Activated CD4-positive, alpha-beta T cell treated with anti-CD3 and anti-CD28 coated beads, Interleukin-2, amount 50 U/mL, for 48 hours (primary cell): Measurements from ENCODE around the gene DLG1.
"Not testable (repeated sequence)": the region's sequence is repeated elsewhere in the genome, so short reads cannot be mapped to it uniquely, and the experiment has no call there.

Experiments used
- DNase-seq, 2 experiments: peaks; one replicate each; pipeline ENCODE4 v3.0.0-alpha.2; 2020

DLG1 gene

DNA sequence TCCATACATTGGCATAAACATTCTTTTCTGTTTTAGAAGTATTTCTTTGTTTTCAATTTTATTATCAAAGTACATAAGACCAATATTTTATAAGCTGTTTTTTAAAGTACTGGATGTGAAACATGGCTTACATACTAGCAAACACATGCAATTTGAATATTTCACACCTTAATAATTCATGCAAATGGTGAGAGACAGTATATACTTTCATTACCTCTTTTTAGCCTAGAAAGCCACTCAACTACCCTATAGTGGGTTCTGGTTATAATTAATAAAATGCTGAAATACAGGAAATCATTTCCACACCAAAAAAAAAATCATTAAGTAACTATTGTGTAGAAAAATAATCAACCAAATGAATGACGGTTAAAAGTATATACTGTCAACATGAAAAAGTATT is 230.3 kb downstream of the DLG1 start:
- no peak for DNase-seq

DNA sequence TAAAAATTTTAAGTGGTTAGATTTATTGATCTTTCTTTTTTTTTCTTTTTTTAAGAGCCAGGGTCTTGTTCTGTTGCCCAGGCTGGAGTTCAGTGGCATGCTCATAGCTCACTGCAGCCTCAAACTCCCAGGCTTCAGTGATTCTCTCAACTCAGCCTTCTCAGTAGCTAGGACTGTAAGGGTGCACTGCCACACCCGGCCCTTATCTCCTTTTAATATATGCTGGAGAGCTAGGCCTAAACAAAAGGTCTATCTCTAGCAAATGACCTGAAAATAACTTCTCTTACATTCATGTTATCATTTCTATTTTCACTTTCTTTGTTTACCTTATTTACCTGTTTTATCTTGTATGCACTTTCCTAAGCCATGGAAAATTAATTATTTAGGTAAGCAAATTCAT is 233.6 kb downstream of the DLG1 start:
- DNase-seq, result no peak

DNA sequence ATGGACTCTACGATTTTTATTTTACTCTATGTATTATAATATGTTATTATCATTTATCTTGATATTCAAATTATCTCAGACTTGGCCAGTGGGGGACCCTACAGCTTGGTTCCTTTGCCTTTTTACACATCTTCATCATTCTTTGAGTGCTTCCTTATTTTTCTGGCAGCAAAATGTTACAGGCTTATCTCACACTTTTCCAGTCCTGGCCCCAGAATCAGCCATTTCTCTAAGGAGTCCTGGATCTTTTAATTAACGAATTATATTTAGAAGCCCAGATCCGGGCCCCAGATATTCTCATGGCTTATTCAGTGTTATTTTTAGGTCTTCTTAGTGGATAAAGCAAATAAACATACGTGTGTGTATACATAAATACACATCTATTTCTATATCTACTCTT is 236.0 kb downstream of the DLG1 start:
- DNase-seq, result no peak

DNA sequence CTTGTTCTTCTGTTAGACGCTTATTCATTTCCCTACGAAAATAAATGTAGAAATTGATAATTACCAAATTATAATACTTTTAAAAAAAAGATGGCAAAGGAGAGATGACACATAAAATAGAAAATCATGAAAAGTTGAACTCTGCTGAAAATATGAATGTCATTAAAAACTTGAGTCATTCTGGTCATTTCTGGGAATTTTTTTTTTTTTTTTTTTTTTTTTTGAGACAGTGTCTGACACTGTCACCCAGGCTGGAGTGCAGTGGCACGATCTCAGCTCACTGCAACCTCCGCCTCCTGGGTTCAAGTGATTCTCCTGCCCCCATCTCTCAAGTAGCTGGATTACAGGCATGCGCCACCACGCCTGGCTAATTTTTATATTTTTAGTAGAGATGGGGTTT is 246.8 kb downstream of the DLG1 start:
- DNase-seq, result not testable (repeated sequence)

DNA sequence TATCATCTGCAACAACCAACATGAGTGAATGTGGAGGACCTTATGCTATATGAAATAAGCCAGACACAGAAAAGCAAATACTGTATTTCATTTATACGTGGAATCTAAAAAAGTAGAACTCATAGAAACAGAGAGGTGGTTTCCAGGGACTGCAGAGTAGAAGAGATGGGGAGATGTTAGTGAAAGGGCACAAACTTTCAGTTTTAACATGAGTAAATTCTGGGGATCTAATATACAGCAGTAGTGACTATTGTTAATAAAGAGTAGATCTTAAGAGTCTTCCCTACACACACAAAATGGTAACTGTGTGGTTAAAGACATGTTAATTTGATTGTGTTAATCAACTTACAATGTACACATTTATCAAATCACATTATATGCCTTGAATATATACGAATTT is 247.9 kb downstream of the DLG1 start:
- DNase-seq, result no peak

DNA sequence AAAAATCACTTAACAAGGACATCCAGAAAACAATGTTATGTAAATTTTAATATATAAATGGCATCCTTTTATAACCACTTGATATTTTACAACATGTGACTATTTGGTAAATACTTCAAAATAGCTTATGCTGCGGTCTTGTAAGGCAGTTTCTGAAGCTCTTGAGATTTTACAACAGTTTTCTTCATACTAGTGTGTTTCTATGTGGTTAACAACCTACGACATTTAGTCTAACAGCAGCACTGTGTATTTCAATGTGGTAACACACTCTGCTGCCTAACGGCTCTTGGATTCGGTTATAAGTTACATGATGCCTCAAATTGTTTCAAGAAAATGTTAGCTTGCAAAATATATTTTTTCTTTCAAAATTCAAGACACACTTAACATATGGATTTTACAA is 255.9 kb downstream of the DLG1 start:
- no peak for DNase-seq

DNA sequence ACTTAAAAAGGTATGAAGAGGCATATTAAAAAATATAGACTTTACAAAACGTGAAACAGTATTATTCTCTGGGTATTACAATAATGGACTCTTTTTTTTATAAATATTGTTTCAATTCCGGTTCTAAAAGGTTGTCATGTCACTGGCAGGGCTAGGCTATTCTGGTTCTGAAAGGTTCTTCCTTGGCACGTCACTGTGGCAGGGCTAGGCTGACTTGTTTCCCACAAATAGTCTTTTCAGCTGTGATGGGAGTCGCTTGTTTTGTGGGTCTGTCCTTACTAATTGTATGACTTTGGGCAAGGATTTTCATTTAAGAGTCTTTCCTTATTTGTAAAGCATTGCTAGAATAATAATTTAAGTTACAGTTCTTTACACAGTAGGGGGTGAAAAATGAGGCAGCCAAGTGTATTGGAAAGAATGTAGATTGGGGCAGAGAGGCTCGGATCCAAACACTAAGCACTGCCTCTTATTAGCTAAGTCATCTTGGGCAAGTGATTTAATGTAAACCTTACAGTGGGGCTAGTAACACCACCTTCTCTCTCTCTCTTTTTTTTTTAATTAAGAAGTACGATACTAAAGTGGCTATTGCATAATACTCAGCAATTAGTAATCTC is 256.4 kb downstream of the DLG1 start:
- no peak for DNase-seq

DNA sequence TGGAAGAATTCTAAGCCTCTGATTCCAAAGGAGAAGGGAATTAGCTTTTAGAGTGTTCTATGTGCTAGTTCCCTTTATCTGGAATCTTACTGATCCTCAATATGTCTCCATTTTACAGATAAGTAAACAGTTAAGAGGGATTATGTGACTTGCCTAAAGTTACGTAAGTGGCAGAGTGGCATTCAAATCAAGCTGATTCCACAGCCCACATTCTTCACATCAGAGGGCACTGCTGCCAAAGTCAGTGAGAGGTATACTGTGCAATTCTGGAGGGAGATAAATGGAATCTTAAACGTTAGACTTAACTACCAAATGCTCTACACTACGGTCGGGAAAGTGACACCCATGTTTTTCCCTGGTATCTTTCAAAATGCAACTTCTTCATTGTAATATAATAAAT is 257.8 kb downstream of the DLG1 start:
- DNase-seq, result no peak

DNA sequence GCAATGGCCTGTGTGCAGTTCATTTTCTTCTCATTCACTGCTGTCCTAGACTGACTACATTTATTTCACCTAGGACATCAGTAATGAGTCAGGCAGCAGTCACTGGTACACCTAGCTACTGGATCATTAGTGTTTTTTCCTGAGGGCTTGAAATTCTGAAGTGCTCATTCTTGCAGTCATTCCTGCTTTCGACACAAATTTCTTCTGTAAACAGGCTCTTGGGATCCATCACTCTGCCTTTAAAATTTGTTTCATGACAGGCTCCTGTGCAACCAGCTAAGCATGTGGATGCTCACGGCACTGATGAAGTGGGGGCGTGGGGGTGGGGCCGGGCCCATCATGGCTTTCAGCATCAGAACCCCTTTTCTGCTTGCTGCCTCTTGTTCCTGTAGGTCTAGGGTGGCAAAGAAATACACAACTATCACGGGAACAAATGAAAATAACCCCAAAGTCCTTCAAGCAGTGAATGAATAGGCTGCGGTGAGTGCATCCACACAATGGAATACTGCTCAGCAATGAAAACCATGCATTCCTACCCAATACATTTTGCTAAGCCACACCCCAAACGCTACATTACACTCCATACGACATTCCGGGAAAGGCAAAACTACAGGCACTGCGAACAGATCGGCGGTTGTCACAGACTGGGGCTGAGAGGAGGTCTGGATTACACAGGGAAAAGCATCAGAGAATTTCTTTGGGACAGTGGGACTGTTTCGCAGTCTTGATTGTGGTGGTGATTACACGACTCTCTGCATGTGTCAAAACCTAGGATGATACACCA is 259.5 kb downstream of the DLG1 start:
- no peak for DNase-seq

DNA sequence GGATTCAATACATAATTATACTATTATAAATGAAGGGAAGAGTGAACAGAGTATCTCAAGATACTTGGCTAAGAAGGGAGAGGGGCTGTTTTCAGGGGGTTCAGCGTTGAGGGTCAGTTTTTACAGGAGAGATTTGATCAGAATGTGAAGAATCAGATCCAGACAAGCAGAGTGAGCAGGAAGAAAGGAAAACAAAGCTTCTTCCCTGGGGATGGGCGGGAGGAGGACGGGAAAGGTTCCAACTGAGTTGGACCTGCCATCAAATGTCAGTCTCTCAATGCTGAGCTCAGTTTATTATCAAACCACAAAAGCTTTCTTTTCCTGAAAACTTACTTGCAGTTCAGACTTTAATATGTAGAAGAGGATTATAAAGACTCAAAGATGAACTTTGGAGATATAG is 262.8 kb downstream of the DLG1 start:
- no peak for DNase-seq

DNA sequence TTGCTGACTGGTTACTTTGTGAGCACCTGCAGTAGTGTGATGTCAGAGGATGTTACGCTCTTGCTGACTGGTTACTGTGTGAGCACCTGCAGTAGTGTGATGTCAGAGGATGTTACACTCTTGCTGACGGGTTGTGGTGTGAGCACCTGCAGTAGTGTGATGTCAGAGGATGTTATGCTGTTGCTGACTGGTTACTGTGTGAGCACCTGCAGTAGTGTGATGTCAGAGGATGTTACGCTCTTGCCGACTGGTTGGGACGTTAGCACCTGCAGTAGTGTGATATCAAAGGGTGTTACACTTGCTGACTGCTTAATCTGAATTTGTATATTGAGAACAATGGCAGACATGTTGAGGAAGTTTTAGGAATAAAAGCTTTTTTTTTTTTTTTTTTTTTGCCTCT is 263.6 kb downstream of the DLG1 start:
- not testable (repeated sequence) for DNase-seq

DNA sequence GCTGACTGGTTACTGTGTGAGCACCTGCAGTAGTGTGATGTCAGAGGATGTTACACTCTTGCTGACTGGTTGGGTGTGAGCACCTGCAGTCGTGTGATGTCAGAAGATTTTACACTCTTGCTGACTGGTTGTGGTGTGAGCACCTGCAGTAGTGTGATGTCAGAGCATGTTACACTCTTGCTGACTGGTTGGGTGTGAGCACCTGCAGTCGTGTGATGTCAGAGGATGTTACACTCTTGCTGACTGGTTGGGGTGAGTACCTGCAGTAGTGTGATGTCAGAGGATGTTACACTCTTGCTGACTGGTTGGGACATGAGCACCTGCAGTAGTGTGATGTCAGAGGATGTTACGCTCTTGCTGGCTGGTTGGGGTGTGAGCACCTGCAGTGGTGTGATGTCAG is 264.6 kb downstream of the DLG1 start:
- DNase-seq, result not testable (repeated sequence)

DNA sequence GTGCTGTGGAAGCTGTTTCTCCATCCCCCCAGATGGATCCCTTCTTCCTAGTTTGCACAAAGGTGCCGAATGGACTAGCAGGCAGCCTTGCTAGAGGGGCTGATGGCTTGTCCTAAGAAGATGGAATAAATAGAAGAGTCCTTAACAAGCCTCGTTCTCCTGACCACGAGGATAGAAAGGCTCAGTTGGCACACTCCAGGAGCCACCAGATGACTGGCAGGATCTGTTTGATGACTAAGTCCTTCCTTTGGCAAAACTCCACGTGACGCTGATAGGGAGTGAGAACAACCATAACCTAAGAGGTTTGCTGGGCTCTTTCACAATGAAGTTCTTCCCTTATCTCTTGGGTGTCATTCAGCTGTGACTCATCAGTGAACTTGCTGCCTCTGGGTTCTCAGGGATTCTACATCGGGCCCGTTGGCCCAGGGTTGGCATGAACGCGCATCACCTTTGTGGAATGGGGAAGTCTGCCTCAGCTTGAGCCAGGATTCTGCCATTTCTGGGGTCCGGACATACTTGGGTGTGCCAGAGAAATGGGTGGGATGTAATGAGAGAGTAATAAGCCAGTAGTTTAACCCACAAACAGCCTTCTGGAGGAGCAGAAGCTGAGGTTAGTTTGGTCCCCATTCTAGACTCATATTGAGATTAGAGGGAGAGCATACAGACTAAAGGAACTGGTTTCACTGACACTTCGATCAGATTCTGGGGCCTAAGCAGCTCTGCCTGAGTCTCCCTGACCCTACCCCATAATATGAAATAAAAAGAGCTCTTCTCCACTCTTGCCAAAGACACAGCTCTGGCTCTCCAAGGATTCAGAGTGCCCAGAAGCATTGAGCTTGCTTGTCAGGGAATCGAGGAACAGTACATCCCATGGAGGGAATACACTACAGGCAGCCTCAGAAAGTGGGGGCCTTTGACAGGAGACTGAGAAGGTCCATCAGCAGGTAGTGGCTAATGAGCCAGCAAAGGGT is 266.8 kb downstream of the DLG1 start:
- peak; percentile 40 to 65 for DNase-seq

DNA sequence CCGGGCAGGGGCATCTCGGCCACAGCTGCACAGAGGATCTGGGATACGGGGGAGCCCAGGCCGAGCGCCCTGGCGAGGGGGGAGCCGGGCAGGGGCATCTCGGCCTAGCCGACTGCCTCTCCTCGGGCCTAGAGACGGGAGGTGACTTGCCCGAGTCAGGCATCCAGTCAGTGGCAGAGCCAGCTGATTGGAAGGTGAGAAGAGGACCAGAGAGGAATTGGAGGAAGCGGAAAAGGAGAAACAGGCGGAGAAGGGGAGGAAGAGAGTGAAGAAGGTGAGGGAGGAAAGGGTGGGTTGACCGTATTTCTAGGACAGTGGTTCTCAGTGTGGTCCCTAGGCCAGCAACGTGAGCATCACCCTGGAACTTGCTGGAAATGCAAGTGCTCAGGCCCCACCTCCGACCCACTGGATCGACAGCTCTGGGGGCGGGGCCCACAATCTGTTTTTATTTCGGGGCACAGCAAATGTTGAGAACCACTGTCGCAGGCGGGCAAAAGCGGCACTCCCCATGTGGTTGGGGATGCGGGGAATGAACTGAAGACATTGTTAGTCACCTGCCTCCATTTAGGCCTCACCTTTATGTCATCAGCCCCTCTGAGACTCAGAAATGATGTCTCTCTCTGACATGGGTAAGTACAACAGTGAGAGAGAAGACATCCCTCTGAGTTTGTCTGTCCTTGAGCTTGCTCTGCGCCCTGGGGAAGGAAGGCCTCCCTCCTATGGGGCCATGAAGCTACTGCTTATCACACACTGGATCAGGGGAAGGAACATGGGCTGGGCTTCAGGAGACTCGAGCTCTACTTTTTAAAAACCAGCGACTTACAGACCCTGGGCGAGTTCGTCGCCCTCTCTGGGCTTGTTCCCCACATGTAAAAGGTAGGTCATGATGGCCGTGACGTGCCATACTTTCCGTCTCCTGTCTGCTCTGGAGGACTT is 267.8 kb downstream of the DLG1 start:
- no peak for DNase-seq

DNA sequence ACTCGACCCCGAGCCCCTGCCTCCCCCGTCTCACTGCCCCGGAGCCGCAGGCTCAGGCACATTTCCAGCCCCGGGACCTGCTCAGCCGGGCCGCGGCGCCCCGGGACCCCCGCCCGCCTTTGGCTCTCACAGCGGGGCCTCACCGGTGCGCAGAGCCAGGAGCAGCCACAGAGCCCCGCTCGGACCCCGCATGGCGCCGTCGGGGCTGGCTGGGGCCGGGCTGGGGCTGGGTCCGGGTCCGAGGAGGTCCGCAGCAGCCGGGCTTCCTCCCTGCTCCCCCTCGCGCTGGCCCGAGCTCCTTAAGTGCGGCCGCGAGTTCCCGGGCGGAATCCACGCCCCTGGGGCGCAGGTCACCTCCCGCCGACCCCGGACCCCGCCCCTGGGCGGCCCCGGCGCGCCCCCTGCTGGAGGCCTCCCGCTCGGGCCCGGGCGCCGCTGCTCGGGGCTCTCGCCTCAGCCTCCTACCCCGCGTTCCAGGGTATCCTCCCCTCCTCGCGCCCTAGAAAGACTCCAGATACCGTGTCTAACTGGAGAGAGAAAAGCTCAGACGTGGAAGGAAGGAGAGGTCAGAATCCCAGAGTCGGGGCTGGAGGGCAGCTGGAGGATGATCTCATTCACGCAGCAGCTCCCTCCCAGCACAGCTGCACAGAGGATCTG is 268.8 kb downstream of the DLG1 start, which contains the start of gene MELTF:
Gene MELTF (minus strand): TSS at position 307 of the 657 bp plus-strand sequence. CDS start 115 bp downstream, at position 192.
- peak; percentile 78 to 80 for DNase-seq

DNA sequence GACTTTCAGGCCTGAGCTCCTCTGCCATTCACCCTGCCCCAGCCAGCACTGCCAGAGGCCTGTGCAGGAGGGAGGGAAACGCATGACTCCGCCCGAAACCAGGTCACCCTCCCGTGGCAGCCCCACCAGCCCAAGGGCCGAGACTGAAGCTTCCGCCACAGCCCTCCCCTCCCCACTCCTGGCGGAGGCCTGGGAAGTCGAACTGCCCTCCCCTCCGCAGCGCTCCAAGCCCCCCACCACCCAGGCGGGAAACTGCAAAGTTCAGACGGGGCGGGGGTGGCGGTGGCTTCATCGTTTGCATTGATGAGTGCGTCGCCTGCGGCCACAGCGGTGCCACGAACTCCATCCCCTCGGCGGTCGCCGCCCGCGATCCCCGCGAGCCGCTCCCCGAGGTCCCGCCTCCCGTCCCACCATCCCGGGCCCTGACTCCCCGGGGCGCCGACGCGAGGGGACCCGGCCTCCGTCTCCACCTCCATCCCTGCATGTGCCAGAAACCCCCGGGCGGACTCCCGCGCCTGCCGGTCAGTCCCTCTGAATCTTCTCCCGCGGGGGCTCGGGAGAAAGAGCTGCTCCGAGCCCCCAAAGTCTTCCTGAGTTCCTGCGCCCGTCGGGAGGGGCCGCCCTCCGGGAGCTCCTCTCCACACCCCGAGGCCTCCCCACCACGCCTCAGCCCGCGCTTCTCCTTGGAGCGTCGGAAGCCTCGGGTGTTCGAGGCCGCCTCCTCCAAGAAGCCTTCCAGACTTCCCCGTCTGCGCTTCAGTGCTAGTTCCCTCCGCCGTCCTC is 269.5 kb downstream of the DLG1 start:
- peak; percentile 19 to 37 for DNase-seq

DNA sequence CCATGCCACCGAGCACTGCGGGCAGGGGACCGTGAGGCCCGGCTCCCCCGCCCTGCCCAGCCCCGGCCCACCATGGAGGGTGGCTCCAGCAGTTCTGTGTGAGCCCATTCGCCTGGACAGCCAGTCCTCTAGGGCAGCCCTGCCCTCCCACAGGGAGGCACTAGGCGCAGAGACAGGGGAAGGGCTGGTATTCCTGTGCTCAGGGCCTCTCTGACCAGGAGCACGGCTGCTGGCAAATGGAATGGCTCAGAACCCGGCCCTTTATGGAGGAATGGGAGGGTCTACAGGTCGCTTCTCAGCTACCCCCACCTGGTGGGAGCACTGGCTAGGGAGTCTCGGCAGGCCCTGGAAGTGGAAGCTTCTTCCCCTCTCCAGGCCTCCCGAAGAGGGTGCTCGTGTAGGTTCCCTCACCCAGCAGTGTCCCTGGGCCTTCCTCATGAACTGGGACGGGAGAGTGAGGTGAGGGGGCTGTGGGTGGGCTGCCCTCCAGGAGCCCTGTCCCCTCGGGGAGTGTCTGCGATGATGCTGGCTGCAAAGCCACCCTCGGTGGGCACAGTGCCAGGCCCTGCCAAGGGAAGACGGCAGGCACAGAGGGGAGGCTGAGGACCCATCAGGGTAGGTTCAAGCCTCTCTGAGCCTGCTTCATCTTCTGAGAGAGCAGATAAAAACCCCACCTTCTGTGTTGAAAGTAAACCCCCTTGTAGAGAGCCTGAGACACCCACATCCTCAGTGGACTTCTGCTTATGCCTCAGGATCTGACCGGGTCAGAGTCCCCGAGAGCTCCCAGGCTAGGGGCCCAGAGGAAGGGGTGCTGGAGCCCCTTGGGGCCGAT is 270.3 kb downstream of the DLG1 start:
- DNase-seq, result no peak

DNA sequence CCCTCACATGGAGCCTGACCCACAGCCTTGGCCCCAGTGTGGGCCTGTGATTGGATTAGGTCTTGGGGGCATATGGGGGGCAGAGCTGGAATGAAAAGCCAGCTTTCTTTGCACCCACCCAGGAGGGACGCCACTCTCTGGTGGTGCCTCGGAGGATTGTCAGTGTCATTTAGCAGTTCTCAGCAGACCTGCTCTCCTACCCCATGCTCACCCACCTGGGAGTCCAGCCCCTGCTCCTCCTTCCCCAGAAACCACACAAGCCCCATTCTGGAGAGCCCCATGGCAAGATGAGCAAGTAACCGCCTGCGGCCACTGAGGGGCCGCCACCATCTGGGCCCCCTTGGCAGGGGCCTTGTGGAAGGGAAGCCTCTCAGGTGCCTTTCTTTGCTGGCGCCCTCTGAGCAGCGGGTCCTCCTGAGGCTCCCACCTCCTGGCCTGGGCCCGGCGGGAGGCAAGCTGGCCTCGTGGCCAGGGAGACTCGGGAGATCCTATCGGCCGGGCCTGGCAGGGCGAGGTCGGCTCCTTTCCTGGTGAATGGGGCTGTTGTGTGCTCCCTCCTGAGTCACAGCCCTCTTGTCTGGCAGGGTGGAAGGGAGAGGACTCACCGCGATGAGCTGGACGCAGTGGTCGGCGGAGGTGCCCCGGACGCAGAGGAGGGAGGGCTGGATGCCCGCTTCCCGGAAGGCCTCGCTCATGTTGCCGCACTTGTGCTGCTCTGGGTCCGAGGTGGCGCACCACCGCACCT is 271.1 kb downstream of the DLG1 start:
- DNase-seq, result no peak

DNA sequence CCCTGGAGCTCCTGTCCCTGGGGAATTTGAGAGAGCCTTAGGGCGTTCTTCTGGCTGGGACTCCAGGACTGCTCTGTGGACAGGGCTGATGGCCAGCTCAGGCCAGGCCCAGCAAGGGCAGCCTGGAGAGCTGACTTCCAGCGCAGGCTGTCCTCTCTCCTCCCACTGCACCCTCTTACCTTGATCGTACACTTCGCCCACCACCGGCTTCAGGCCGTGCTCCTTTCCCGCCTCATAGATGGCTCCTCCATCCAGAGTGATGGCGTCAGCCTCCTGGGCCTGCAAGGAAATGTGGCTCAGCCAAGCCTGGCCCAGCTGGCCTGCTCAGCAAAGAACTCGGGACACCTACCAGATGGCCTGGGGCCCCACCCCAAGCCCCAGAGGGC is 271.9 kb downstream of the DLG1 start:
- no peak for DNase-seq
